Activated B cell treated with CpG ODN at 0.5 μM for 24 hours (primary cell): ENCODE measurements around the gene HOXB7. TPM values are rescaled to one million over a fixed set of nuclear protein-coding genes. Genes with fewer than 3 reads are reported as not detected.

Source experiments
- ATAC-seq: fragments of 200-7000 bp; cut with Tn5 transposase; one replicate; pipeline ENCODE4 v1.10.0; 2021; ENCODE audit warnings: low read depth, mild to moderate bottlenecking, moderate library complexity
- CTCF ChIA-PET: fragments of 350-600 bp; sonication (Branson Sonifier 250); formaldehyde crosslinking; loops from one replicate; lab custom pipeline; 2021; ENCODE audit warnings: antibody characterized with exemption; lab: Charles Lee
- POLR2A ChIA-PET: fragments of 350-600 bp; sonication (Branson Sonifier 250); formaldehyde crosslinking; loops from one replicate; lab custom pipeline; 2021; ENCODE audit warnings: antibody characterized with exemption; lab: Charles Lee
- DNase-seq: peaks from one replicate; pipeline ENCODE4 v3.0.0; 2022
- H3K27ac Mint-ChIP-seq: one replicate; pipeline ENCODE4 v1.8.0; 2020; ENCODE audit warnings: mixed read lengths
- H3K27me3 Mint-ChIP-seq: one replicate; pipeline ENCODE4 v1.8.0; 2021; ENCODE audit warnings: mixed read lengths
- H3K36me3 Mint-ChIP-seq: one replicate; pipeline ENCODE4 v1.8.0; 2021; ENCODE audit warnings: low read depth, mixed read lengths
- H3K4me1 Mint-ChIP-seq: one replicate; pipeline ENCODE4 v1.8.0; 2021; ENCODE audit warnings: mixed read lengths
- H3K4me3 Mint-ChIP-seq: one replicate; pipeline ENCODE4 v1.8.0; 2020; ENCODE audit warnings: mild to moderate bottlenecking, mixed read lengths
- H3K9me3 Mint-ChIP-seq: one replicate; pipeline ENCODE4 v1.8.0; 2020; ENCODE audit warnings: mixed read lengths
- CTCF ChIP-seq: fragments of 200-600 bp; IDR thresholded peaks from one replicate; pipeline ENCODE4 v1.8.0; 2022; ENCODE audit warnings: antibody characterized with exemption, mild to moderate bottlenecking
- intact Hi-C: fragments of 100-400 bp; cut with micrococcal nuclease; formaldehyde crosslinking; loops from one replicate; pipeline ENCODE4 v1.15.1; 2024
- total RNA-seq: library from RNA; stranded (reverse); gene quantifications from 2 replicates; pipeline ENCODE4 v1.2.3, GENCODE V29; 2022

The HOXB7 gene
- total RNA-seq, 1 donor from 2014 or later, result 0.60 TPM

DNA sequence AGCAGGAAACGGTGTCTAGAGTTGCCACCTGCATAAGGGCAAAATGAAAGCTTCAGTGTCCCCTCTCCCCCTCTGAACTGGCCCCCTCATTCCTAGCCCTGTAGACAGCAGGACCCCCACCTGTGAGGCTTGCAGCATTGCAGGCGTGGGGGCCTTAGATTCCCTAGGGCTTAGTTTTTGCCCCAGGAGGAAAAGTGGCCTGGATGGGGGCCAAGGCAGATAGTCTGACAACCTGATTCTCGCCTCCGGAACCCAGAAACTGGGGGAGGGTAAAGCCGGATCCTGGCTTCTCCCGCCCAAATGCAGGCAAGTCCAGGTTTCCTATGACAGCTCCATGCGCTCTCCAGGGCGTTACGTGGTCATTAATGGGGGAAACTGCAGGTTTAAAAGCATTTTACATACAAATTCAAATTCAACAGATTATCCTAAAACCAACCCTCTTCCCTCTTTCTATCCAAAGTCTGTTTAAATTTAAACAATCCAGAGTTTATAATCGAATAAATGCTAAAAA is 5.4 kb downstream of the HOXB7 start:
- ChIA-PET CTCF (interaction anchor here (2.0 kb wide), 1 partner anchor 13 kb away, joined by 9 read pairs; no protein-coding TSS in a partner anchor), POLR2A (no interaction called here)
- Mint-ChIP-seq H3K4me3 (no peak overlapping the region), H3K27me3 (peaks cover 55% of the 10 kb centered on the region), H3K36me3 (no peaks in the 10 kb centered on the region), H3K4me1 (peaks cover 6% of the 10 kb centered on the region), H3K27ac (no peak overlapping the region), H3K9me3 (no peaks in the 10 kb centered on the region)
- DNase-seq (no peak), ATAC-seq (no peak)
- intact Hi-C loops, result no loop called here
- no peak for TF ChIP-seq CTCF

GRCh38 chr17:48604770-48605329 is 6.0 kb downstream of the HOXB7 start, which contains the start of gene HOXB6:
Gene HOXB6, minus strand, starts transcription at chr17:48604986. Its CDS starts 6,836 bp downstream, at chr17:48598150.
- no peaks in the 10 kb centered on the region for H3K9me3 Mint-ChIP-seq
- no peaks in the 10 kb centered on the region for H3K36me3 Mint-ChIP-seq
- intact Hi-C loops, result no loop called here
- H3K4me1 Mint-ChIP-seq, result peaks cover 6% of the 10 kb centered on the region
- ChIA-PET CTCF (interaction anchor here (0.8 to 2.0 kb wide), 3 partner anchors 8 to 271 kb away, joined by 3 to 9 read pairs (median 4); no protein-coding TSS in a partner anchor), POLR2A (interaction anchor here (0.7 kb wide), 1 partner anchor 274 kb away, joined by 14 read pairs; no protein-coding TSS in a partner anchor)
- peaks cover 60% of the 10 kb centered on the region for H3K27me3 Mint-ChIP-seq
- H3K4me3 Mint-ChIP-seq, result peak within 1 kb of the TSS; percentile 20
- H3K27ac Mint-ChIP-seq, result no peak within 1 kb of the TSS
- TF ChIP-seq CTCF, result no peak
- DNase-seq, result no peak
- ATAC-seq, result no peak

- Mint-ChIP-seq H3K4me3 (no peak overlapping the region), H3K27me3 (peaks cover 64% of the 10 kb centered on the region), H3K36me3 (no peaks in the 10 kb centered on the region), H3K27ac (no peak overlapping the region), H3K4me1 (peaks cover 6% of the 10 kb centered on the region), H3K9me3 (no peaks in the 10 kb centered on the region)
- intact Hi-C loops, result no loop called here
- CTCF ChIA-PET, result interaction anchor here (0.7 to 0.9 kb wide), 3 partner anchors 9 to 271 kb away, joined by 3 to 5 read pairs (median 4); no protein-coding TSS in a partner anchor
- POLR2A ChIA-PET, result interaction anchor here (0.7 kb wide), 1 partner anchor 275 kb away, joined by 14 read pairs; no protein-coding TSS in a partner anchor
- no peak for TF ChIP-seq CTCF
- ATAC-seq, result no peak
- DNase-seq, result no peak
Measured at GRCh38 chr17:48603959-48604769, 6.7 kb downstream of the HOXB7 start.

- H3K4me1 Mint-ChIP-seq, result peaks cover 20% of the 10 kb centered on the region
- H3K9me3 Mint-ChIP-seq, result no peaks in the 10 kb centered on the region
- no peaks in the 10 kb centered on the region for H3K36me3 Mint-ChIP-seq
- H3K27ac Mint-ChIP-seq, result no peak overlapping the region
- TF ChIP-seq CTCF, result no peak
- POLR2A ChIA-PET, result interaction anchor here (0.6 to 1.4 kb wide), 5 partner anchors 8 to 576 kb away, joined by 3 to 7 read pairs (median 5); no protein-coding TSS in a partner anchor
- no peak overlapping the region for H3K4me3 Mint-ChIP-seq
- CTCF ChIA-PET, result interaction anchor here (0.8 to 1.5 kb wide), 4 partner anchors 20 to 307 kb away, joined by 3 to 5 read pairs (median 3); no protein-coding TSS in a partner anchor
- intact Hi-C loops, result no loop called here
- DNase-seq, result no peak
- no peak for ATAC-seq
- peaks cover 72% of the 10 kb centered on the region for H3K27me3 Mint-ChIP-seq
Measured at GRCh38 chr17:48601539-48602425, 9.0 kb downstream of the HOXB7 start.
